HepG2 (cell line): ENCODE data around the gene ADAMTS14. TPM values are rescaled to one million over a fixed set of nuclear protein-coding genes. Genes with fewer than 3 reads are reported as not detected.

Experiments
- ATAC-seq: fragments of 200-7000 bp; cut with Tn5 transposase; 3 replicates; pipeline ENCODE4 v1.9.1; 2020; ENCODE audit warnings: mild to moderate bottlenecking, moderate library complexity
- BruUV-seq: library from RNA; stranded (reverse); fragments of 400-500 nt; replicated peaks from 2 replicates; lab custom pipeline; 2021; lab: Mats Ljungman, UMichigan
- CTCF ChIA-PET: fragments of 300-600 bp; formaldehyde crosslinking; extraction: SDS; loops from one replicate; lab custom pipeline; 2021; ENCODE audit warnings: low total read pairs, inconsistent platforms, low intra/inter-chr PET ratio; lab: Yijun Ruan, JAX
- POLR2A ChIA-PET: fragments of 350-600 bp; sonication (Branson Sonifier 250); formaldehyde crosslinking; loops from one replicate; lab custom pipeline; 2020; ENCODE audit warnings: antibody characterized with exemption, inconsistent platforms; lab: Yijun Ruan, JAX
- DNase-seq: peaks from one replicate; pipeline ENCODE4 v3.0.0-alpha.2; 2015; ENCODE audit warnings: low spot score
- FAIRE-seq: peaks from 3 replicates; lab custom pipeline; 2011; peaks lifted over from hg19 to GRCh38; lab: Jason Lieb, UNC
- H2AFZ ChIP-seq: one replicate; pipeline ENCODE4 v1.6.1; 2011; ENCODE audit warnings: low read length, inconsistent platforms
- H3K27ac ChIP-seq: fragments of 300-600 bp; 3 replicates; pipeline ENCODE4 v1.8.0; 2011; ENCODE audit warnings: mixed run types, mild to moderate bottlenecking, mixed read lengths, low read length, inconsistent platforms; ENCODE audit not compliant: insufficient read depth; ENCODE audit errors: extremely low read length
- H3K27me3 ChIP-seq, 2 experiments: fragments of 200-600 bp in 1 of 2; 2 replicates in 1 of 2; 3 replicates in 1 of 2; pipeline versions ENCODE4 v1.6.0 to v1.8.0; 2011; ENCODE audit warnings: low read length in 2 of 2, mild to moderate bottlenecking in 2 of 2, moderate library complexity in 2 of 2, inconsistent platforms in 1 of 2; ENCODE audit not compliant: insufficient read depth in 2 of 2, control insufficient read depth in 1 of 2
- H3K36me3 ChIP-seq, 2 experiments: fragments of 200-600 bp in 1 of 2; replicated peaks in 1 of 2; 2 replicates in 1 of 2; 3 replicates in 1 of 2; pipeline versions ENCODE4 v1.5.1 to v1.8.0; 2011; ENCODE audit warnings: low read length in 2 of 2, inconsistent platforms in 1 of 2; ENCODE audit not compliant: insufficient read depth in 2 of 2, control insufficient read depth in 1 of 2
- H3K4me1 ChIP-seq: 2 replicates; pipeline ENCODE4 v1.5.1; 2012; ENCODE audit warnings: low read length, inconsistent platforms; ENCODE audit not compliant: insufficient read depth
- H3K4me2 ChIP-seq: 2 replicates; pipeline ENCODE4 v1.6.0; 2011; ENCODE audit warnings: low read depth, low read length, inconsistent platforms
- H3K4me3 ChIP-seq, 3 experiments: fragments of 200-600 bp in 1 of 3; sonication (generic), shearing (Covaris generic) in 1 of 3; replicated peaks in 1 of 3; 2 replicates each; pipeline ENCODE4 v1.5.1; 2011 to 2016; ENCODE audit warnings: low read length in 3 of 3, inconsistent platforms in 2 of 3, low read depth in 2 of 3, mild to moderate bottlenecking in 2 of 3, control low read depth in 1 of 3, mixed read lengths in 1 of 3; ENCODE audit not compliant: insufficient read depth in 1 of 3
- H3K79me2 ChIP-seq: one replicate; pipeline ENCODE4 v1.6.1; 2011; ENCODE audit warnings: low read length, inconsistent platforms; ENCODE audit not compliant: insufficient read depth
- H3K9ac ChIP-seq: 2 replicates; pipeline ENCODE4 v1.6.0; 2011; ENCODE audit warnings: mild to moderate bottlenecking, low read depth, low read length, inconsistent platforms; ENCODE audit not compliant: insufficient read depth
- H3K9me3 ChIP-seq: 2 replicates; pipeline ENCODE4 v1.5.1; 2012; ENCODE audit warnings: mild to moderate bottlenecking, low read length
- H4K20me1 ChIP-seq: 2 replicates; pipeline ENCODE4 v1.6.0; 2011; ENCODE audit warnings: inconsistent platforms, mild to moderate bottlenecking, low read length, moderate library complexity; ENCODE audit not compliant: insufficient read depth
- ARHGAP35 ChIP-seq: sonication (generic); formaldehyde crosslinking; IDR thresholded peaks from 2 replicates; pipeline ENCODE4 v1.9.0; 2022; ENCODE audit warnings: mild to moderate bottlenecking, inconsistent platforms, moderate library complexity, missing genetic modification reagents, borderline replicate concordance
- CREB3 ChIP-seq: sonication (generic); formaldehyde crosslinking; IDR thresholded peaks from 2 replicates; pipeline ENCODE4 v1.5.0; 2020; ENCODE audit warnings: missing genetic modification reagents
- FOXP1 ChIP-seq, 2 experiments: fragments of 450-650 bp in 1 of 2; IDR thresholded peaks; 2 replicates each; pipeline ENCODE4 v1.6.1; 2017 to 2018; ENCODE audit warnings: antibody characterized with exemption in 1 of 2
- KAT7 ChIP-seq: IDR thresholded peaks from 2 replicates; pipeline ENCODE4 v1.6.1; 2018; ENCODE audit warnings: borderline replicate concordance, missing compliant biosample characterization
- MEF2D ChIP-seq: sonication (generic); formaldehyde crosslinking; IDR thresholded peaks from 2 replicates; pipeline ENCODE4 v1.5.1; 2020; ENCODE audit warnings: mild to moderate bottlenecking, missing genetic modification reagents
- RARA ChIP-seq: IDR thresholded peaks from 2 replicates; pipeline ENCODE4 v1.6.1; 2016; ENCODE audit warnings: missing genetic modification reagents, missing compliant biosample characterization
- ZBTB3 ChIP-seq: sonication (generic); formaldehyde crosslinking; IDR thresholded peaks from 2 replicates; pipeline ENCODE4 v1.4.0; 2020; ENCODE audit warnings: low read depth, mild to moderate bottlenecking, moderate library complexity, missing genetic modification reagents, borderline replicate concordance
- ZIK1 ChIP-seq: sonication (generic); formaldehyde crosslinking; IDR thresholded peaks from 2 replicates; pipeline ENCODE4 v1.5.0; 2020; ENCODE audit warnings: mild to moderate bottlenecking, low read depth, missing genetic modification reagents, borderline replicate concordance
- ZNF230 ChIP-seq: sonication (generic); formaldehyde crosslinking; IDR thresholded peaks from 2 replicates; pipeline ENCODE4 v1.4.0; 2020; ENCODE audit warnings: mild to moderate bottlenecking, missing genetic modification reagents
- ZNF33A ChIP-seq: sonication (generic); formaldehyde crosslinking; IDR thresholded peaks from 2 replicates; pipeline ENCODE4 v1.5.1; 2020; ENCODE audit warnings: missing genetic modification reagents, mild to moderate bottlenecking, moderate library complexity, borderline replicate concordance
- ZNF746 ChIP-seq: sonication (generic); formaldehyde crosslinking; IDR thresholded peaks from 2 replicates; pipeline ENCODE4 v1.8.0; 2022; ENCODE audit warnings: mild to moderate bottlenecking, missing genetic modification reagents
- WGBS: methylation state at CpG from one replicate; pipeline ENCODE4 v1.1.6; 2017; ENCODE audit warnings: low lambda C conversion rate; 5-methylcytosine and 5-hydroxymethylcytosine counted together
- in situ Hi-C: cut with HindIII; loops from 2 replicates; pipeline ENCODE4 v1.10.0; 2017; ENCODE audit warnings: low pct_unique_long_range_greater_than_20kb; ENCODE audit not compliant: extremely low pct_ligation_motif_present
- intact Hi-C: fragments of 100-400 bp; cut with micrococcal nuclease; formaldehyde crosslinking; loops from one replicate; pipeline ENCODE4 v1.10.0; 2022; ENCODE audit not compliant: unreplicated experiment
- polyA plus RNA-seq, 8 experiments: library from polyadenylated mRNA; depleted of rRNA in 3 of 8; stranded (reverse) in 7 of 8; unstranded in 1 of 8; fragments of >200 nt; fragmentation: Illumina TruSeq in 4 of 8; extraction: Trizol in 4 of 8; gene quantifications; 2 replicates each; pipeline versions ENCODE4 v1.2.1 to v1.2.3, GENCODE V29; 2011 to 2016; ENCODE audit warnings: low read depth in 4 of 8, missing spikeins in 1 of 8, mixed read lengths in 1 of 8; ENCODE audit not compliant: insufficient read depth in 1 of 8
- total RNA-seq, 5 experiments: library from RNA; depleted of rRNA; stranded (reverse); fragments of >200 nt; fragmentation: Illumina TruSeq; extraction: Trizol; gene quantifications; 2 replicates each; pipeline ENCODE4 v1.2.3, GENCODE V29; 2016; ENCODE audit warnings: low read depth in 1 of 5

ADAMTS14 gene
- total and polyA plus RNA-seq, 2 of the 13 experiments (the other 11 are each of a cell fraction or from before 2014, with no cell fraction given) = 0.04 to 0.07 TPM

DNA sequence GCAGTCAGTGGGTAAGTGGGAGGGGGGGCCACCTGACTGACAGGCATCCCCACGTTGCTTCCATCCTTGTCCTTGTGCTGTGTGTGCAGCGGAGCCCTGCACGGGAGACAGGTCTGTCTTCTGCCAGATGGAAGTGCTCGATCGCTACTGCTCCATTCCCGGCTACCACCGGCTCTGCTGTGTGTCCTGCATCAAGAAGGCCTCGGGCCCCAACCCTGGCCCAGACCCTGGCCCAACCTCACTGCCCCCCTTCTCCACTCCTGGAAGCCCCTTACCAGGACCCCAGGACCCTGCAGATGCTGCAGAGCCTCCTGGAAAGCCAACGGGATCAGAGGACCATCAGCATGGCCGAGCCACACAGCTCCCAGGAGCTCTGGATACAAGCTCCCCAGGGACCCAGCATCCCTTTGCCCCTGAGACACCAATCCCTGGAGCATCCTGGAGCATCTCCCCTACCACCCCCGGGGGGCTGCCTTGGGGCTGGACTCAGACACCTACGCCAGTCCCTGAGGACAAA is 88.0 kb downstream of the ADAMTS14 start:
- Histone ChIP-seq H3K27ac (no peak overlapping the region), H2AFZ (no peak overlapping the region), H3K27me3 (no peaks in the 10 kb centered on the region), H3K4me2 (no peak overlapping the region), H3K9ac (no peak overlapping the region), H4K20me1 (no peaks in the 10 kb centered on the region), H3K79me2 (no peaks in the 10 kb centered on the region), H3K4me3 (no peak overlapping the region), H3K9me3 (no peaks in the 10 kb centered on the region), H3K36me3 (no peaks in the 10 kb centered on the region), H3K4me1 (peaks cover 6% of the 10 kb centered on the region; the same call in 1 of the 2 replicates)
- ATAC-seq (no peak; the same call in 2 of the 3 replicates), FAIRE-seq (no peak), DNase-seq (no peak)
- no TSS peak for BruUV-seq
- POLR2A ChIA-PET = no interaction called here
- CTCF ChIA-PET = interaction anchor here (2.7 kb wide), 1 partner anchor 201 kb away, joined by 26 read pairs; no protein-coding TSS in a partner anchor
- 63% methylated on average over 4 of the region's 12 CpGs for WGBS
- intact Hi-C loops (loop anchor here (5.0 kb wide), 1 partner anchor 117 kb away; no protein-coding TSS in a partner anchor), in situ Hi-C loops (loop anchor here (5.0 kb wide), 1 partner anchor 213 kb away; no protein-coding TSS in a partner anchor)
- TF ChIP-seq ZNF746 (CRISPR knock-in tag) (no peak), ZBTB3 (CRISPR knock-in tag) (no peak), RARA (CRISPR knock-in tag) (no peak), CREB3 (CRISPR knock-in tag) (no peak), ZNF230 (CRISPR knock-in tag) (no peak), ZNF33A (CRISPR knock-in tag) (no peak), ARHGAP35 (CRISPR knock-in tag) (no peak), KAT7 (CRISPR knock-in tag) (no peak), ZIK1 (CRISPR knock-in tag) (no peak), FOXP1 (IDR thresholded peaks at IDR 0.05) (no peak), FOXP1 (CRISPR knock-in tag; IDR thresholded peaks at IDR 0.05) (no peak), MEF2D (CRISPR knock-in tag) (no peak)
